Mesenchymal stem cell (in vitro differentiated cells and primary cell): Measurements from ENCODE around the gene PPP1R9B.

ENCODE experiments used
- DNase-seq: peaks from one replicate; pipeline ENCODE4 v3.0.0-alpha.2; 2013
- H2AFZ ChIP-seq: one replicate; pipeline ENCODE4 v1.6.1; 2013; ENCODE audit warnings: low read depth, mild to moderate bottlenecking, control low read depth, inconsistent platforms, low read length, moderate library complexity
- H2AK5ac ChIP-seq: 2 replicates; pipeline ENCODE4 v1.6.1; 2013; ENCODE audit warnings: low read length, moderate library complexity, mild to moderate bottlenecking, inconsistent platforms; ENCODE audit not compliant: severe bottlenecking
- H2BK120ac ChIP-seq: one replicate; pipeline ENCODE4 v1.6.1; 2013; ENCODE audit warnings: low read depth, mild to moderate bottlenecking, inconsistent platforms, low read length, moderate library complexity
- H2BK12ac ChIP-seq, 2 experiments: one replicate each; pipeline ENCODE4 v1.6.1; 2013; ENCODE audit warnings: inconsistent platforms in 2 of 2, low read length in 2 of 2, mild to moderate bottlenecking in 2 of 2, moderate library complexity in 2 of 2, control low read depth in 1 of 2
- H2BK15ac ChIP-seq: one replicate; pipeline ENCODE4 v1.6.1; 2013; ENCODE audit warnings: mild to moderate bottlenecking, low read depth, inconsistent platforms; ENCODE audit not compliant: poor library complexity, severe bottlenecking
- H2BK5ac ChIP-seq: 2 replicates; pipeline ENCODE4 v1.6.1; 2013; ENCODE audit warnings: low read depth, mild to moderate bottlenecking, low read length, control low read depth, inconsistent platforms; ENCODE audit not compliant: poor library complexity, severe bottlenecking
- H3K14ac ChIP-seq, 2 experiments: one replicate each; pipeline ENCODE4 v1.6.1; 2013; ENCODE audit warnings: inconsistent platforms in 2 of 2, low read length in 2 of 2, control low read depth in 1 of 2, mild to moderate bottlenecking in 1 of 2, moderate library complexity in 1 of 2
- H3K18ac ChIP-seq, 2 experiments: one replicate each; pipeline ENCODE4 v1.6.1; 2013; ENCODE audit warnings: inconsistent platforms in 2 of 2, low read length in 2 of 2, control low read depth in 1 of 2, low read depth in 1 of 2, mild to moderate bottlenecking in 1 of 2
- H3K23ac ChIP-seq, 2 experiments: one replicate each; pipeline ENCODE4 v1.6.1; 2013; ENCODE audit warnings: inconsistent platforms in 2 of 2, low read length in 2 of 2, mild to moderate bottlenecking in 2 of 2, moderate library complexity in 2 of 2, control low read depth in 1 of 2
- H3K27ac ChIP-seq: 2 replicates; pipeline ENCODE4 v1.5.1; 2013; ENCODE audit warnings: mild to moderate bottlenecking, moderate library complexity, low read length, control low read depth, inconsistent platforms; ENCODE audit not compliant: poor library complexity, severe bottlenecking
- H3K27me3 ChIP-seq, 2 experiments: 2 replicates each; pipeline versions ENCODE4 v1.6.1 to v1.7.0; 2013; ENCODE audit warnings: low read length in 2 of 2, mild to moderate bottlenecking in 2 of 2, moderate library complexity in 2 of 2, control low read depth in 1 of 2, inconsistent platforms in 1 of 2; ENCODE audit not compliant: control insufficient read depth in 1 of 2, insufficient read depth in 1 of 2
- H3K36me3 ChIP-seq, 2 experiments: 2 replicates each; pipeline versions ENCODE4 v1.6.1 to v1.7.0; 2013; ENCODE audit warnings: low read length in 2 of 2, control low read depth in 1 of 2, inconsistent platforms in 1 of 2, low read depth in 1 of 2, mild to moderate bottlenecking in 1 of 2; ENCODE audit not compliant: insufficient read depth in 2 of 2, control insufficient read depth in 1 of 2
- H3K4ac ChIP-seq, 2 experiments: one replicate each; pipeline ENCODE4 v1.6.1; 2013; ENCODE audit warnings: inconsistent platforms in 2 of 2, low read length in 2 of 2, mild to moderate bottlenecking in 2 of 2, moderate library complexity in 2 of 2, control low read depth in 1 of 2, low read depth in 1 of 2
- H3K4me1 ChIP-seq: 2 replicates; pipeline ENCODE4 v1.6.1; 2013; ENCODE audit warnings: low read depth, low read length, control low read depth; ENCODE audit not compliant: control insufficient read depth, insufficient read depth
- H3K4me2 ChIP-seq: 2 replicates; pipeline ENCODE4 v1.6.1; 2013; ENCODE audit warnings: low read length, mild to moderate bottlenecking, inconsistent platforms; ENCODE audit not compliant: poor library complexity, severe bottlenecking
- H3K4me3 ChIP-seq, 2 experiments: 2 replicates each; pipeline versions ENCODE4 v1.5.1 to v1.7.0; 2013; ENCODE audit warnings: low read length in 2 of 2, mild to moderate bottlenecking in 2 of 2, control low read depth in 1 of 2, low read depth in 1 of 2; ENCODE audit not compliant: insufficient read depth in 1 of 2
- H3K79me1 ChIP-seq: replicated peaks from 2 replicates; pipeline ENCODE4 v1.6.1; 2013; ENCODE audit warnings: mild to moderate bottlenecking, control low read depth, low read length, inconsistent platforms; ENCODE audit not compliant: poor library complexity, severe bottlenecking
- H3K9ac ChIP-seq: 2 replicates; pipeline ENCODE4 v1.7.0; 2013; ENCODE audit warnings: mild to moderate bottlenecking, low read length, moderate library complexity
- H3K9me3 ChIP-seq: 2 replicates; pipeline ENCODE4 v1.7.0; 2013; ENCODE audit warnings: mild to moderate bottlenecking, low read length; ENCODE audit not compliant: control insufficient read depth
- H4K8ac ChIP-seq: one replicate; pipeline ENCODE4 v1.6.1; 2013; ENCODE audit warnings: inconsistent platforms, mild to moderate bottlenecking, low read length, moderate library complexity
- H4K91ac ChIP-seq: one replicate; pipeline ENCODE4 v1.6.1; 2013; ENCODE audit warnings: mild to moderate bottlenecking, low read length, inconsistent platforms
- WGBS: methylation state at CpG from one replicate; pipeline ENCODE4 v1.1.7; 2013; ENCODE audit warnings: mixed read lengths; 5-methylcytosine and 5-hydroxymethylcytosine counted together

PPP1R9B gene

GRCh38 chr17:50097455-50097854 is 53.0 kb downstream of the PPP1R9B start:
- Histone ChIP-seq H3K4me1 (peaks cover 46% of the 10 kb centered on the region), H3K27ac (no peak overlapping the region), H3K23ac (no peak overlapping the region), H2BK5ac (no peak overlapping the region), H3K27me3 (no peaks in the 10 kb centered on the region), H3K18ac (no peak overlapping the region), H2AK5ac (no peak overlapping the region), H3K36me3 (peaks cover 20 to 33% of the 10 kb centered on the region in 2 experiments), H3K4ac (no peak overlapping the region), H3K79me1 (peaks cover 16% of the 10 kb centered on the region), H2BK12ac (no peak overlapping the region), H4K91ac (no peak overlapping the region), H3K4me3 (no peak overlapping the region), H3K9me3 (no peaks in the 10 kb centered on the region), H2BK120ac (no peak overlapping the region), H4K8ac (no peak overlapping the region), H3K4me2 (no peak overlapping the region), H3K14ac (no peak overlapping the region), H2BK15ac (no peak overlapping the region), H2AFZ (no peak overlapping the region), H3K9ac (peak overlapping the region; percentile 96)
- DNase-seq, result no peak
- 82% methylated on average over 7 of the region's 7 CpGs for WGBS

- no peak overlapping the region for H3K4ac ChIP-seq
- H2BK120ac ChIP-seq, result no peak overlapping the region
- H3K9me3 ChIP-seq, result no peaks in the 10 kb centered on the region
- H3K4me2 ChIP-seq, result no peak overlapping the region
- H2BK12ac ChIP-seq, result peak overlapping the region in 1 of 2 experiments; percentile 34
- H4K8ac ChIP-seq, result no peak overlapping the region
- peak overlapping the region; percentile 96 for H3K9ac ChIP-seq
- no peak for DNase-seq
- no peak overlapping the region for H4K91ac ChIP-seq
- no peak overlapping the region for H2BK15ac ChIP-seq
- no peaks in the 10 kb centered on the region for H3K27me3 ChIP-seq
- no peak overlapping the region for H2BK5ac ChIP-seq
- peak overlapping the region in 1 of 2 experiments; percentile 99 for H3K4me3 ChIP-seq
- peaks cover 25 to 33% of the 10 kb centered on the region in 2 experiments for H3K36me3 ChIP-seq
- no peak overlapping the region for H2AK5ac ChIP-seq
- no peak overlapping the region for H3K14ac ChIP-seq
- H3K4me1 ChIP-seq, result peaks cover 39% of the 10 kb centered on the region
- H3K18ac ChIP-seq, result no peak overlapping the region
- no peak overlapping the region for H3K23ac ChIP-seq
- H3K27ac ChIP-seq, result no peak overlapping the region
- 81% methylated on average over 3 of the region's 3 CpGs for WGBS
- peaks cover 16% of the 10 kb centered on the region for H3K79me1 ChIP-seq
- no peak overlapping the region for H2AFZ ChIP-seq
These were observed 53.7 kb downstream of the PPP1R9B start for GRCh38 chr17:50096758-50097157.

- H3K27me3 ChIP-seq, result no peaks in the 10 kb centered on the region
- H3K79me1 ChIP-seq, result peaks cover 18% of the 10 kb centered on the region
- peak overlapping the region; percentile 96 for H3K9ac ChIP-seq
- H3K9me3 ChIP-seq, result no peaks in the 10 kb centered on the region
- peak overlapping the region; percentile 85 for H3K4me2 ChIP-seq
- H2AFZ ChIP-seq, result peak overlapping the region; percentile 46
- H3K18ac ChIP-seq, result peak overlapping the region in 1 of 2 experiments; percentile 79
- no peak for DNase-seq
- H2AK5ac ChIP-seq, result peak overlapping the region; percentile 6
- peaks cover 32 to 35% of the 10 kb centered on the region in 2 experiments for H3K36me3 ChIP-seq
- H4K8ac ChIP-seq, result peak overlapping the region; percentile 29
- H3K14ac ChIP-seq, result peak overlapping the region in 1 of 2 experiments; percentile 46
- 75% methylated on average over 6 of the region's 6 CpGs for WGBS
- no peak overlapping the region for H2BK5ac ChIP-seq
- peak overlapping the region in 1 of 2 experiments; percentile 65 for H2BK12ac ChIP-seq
- no peak overlapping the region for H2BK15ac ChIP-seq
- H3K23ac ChIP-seq, result peak overlapping the region in 1 of 2 experiments; percentile 61
- H3K4me3 ChIP-seq, result peak overlapping the region; percentile 89 to 99
- peak overlapping the region; percentile 54 to 68 for H3K4ac ChIP-seq
- H4K91ac ChIP-seq, result peak overlapping the region; percentile 0
- H3K4me1 ChIP-seq, result peaks cover 35% of the 10 kb centered on the region
- H3K27ac ChIP-seq, result no peak overlapping the region
- H2BK120ac ChIP-seq, result no peak overlapping the region
These were observed 54.4 kb downstream of the PPP1R9B start for GRCh38 chr17:50096092-50096491.

GRCh38 chr17:50095626-50096037 is 54.8 kb downstream of the PPP1R9B start:
- no peak overlapping the region for H2BK5ac ChIP-seq
- peak overlapping the region in 1 of 2 experiments; percentile 64 for H3K14ac ChIP-seq
- H4K91ac ChIP-seq, result peak overlapping the region; percentile 65
- peak overlapping the region; percentile 96 for H3K9ac ChIP-seq
- H3K4ac ChIP-seq, result peak overlapping the region in 1 of 2 experiments; percentile 68
- H2BK120ac ChIP-seq, result peak overlapping the region; percentile 85
- peaks cover 35 to 36% of the 10 kb centered on the region in 2 experiments for H3K36me3 ChIP-seq
- under 1% methylated on average over 12 of the region's 12 CpGs for WGBS
- peak overlapping the region; percentile 63 to 79 for H3K18ac ChIP-seq
- H2BK15ac ChIP-seq, result peak overlapping the region; percentile 41
- no peak overlapping the region for H3K23ac ChIP-seq
- H3K27me3 ChIP-seq, result no peaks in the 10 kb centered on the region
- H3K4me2 ChIP-seq, result peak overlapping the region; percentile 85
- peak overlapping the region; percentile 89 to 99 for H3K4me3 ChIP-seq
- H4K8ac ChIP-seq, result peak overlapping the region; percentile 88
- no peak for DNase-seq
- H3K79me1 ChIP-seq, result peaks cover 18% of the 10 kb centered on the region
- peak overlapping the region; percentile 66 for H2AFZ ChIP-seq
- H2AK5ac ChIP-seq, result peak overlapping the region; percentile 62
- no peaks in the 10 kb centered on the region for H3K9me3 ChIP-seq
- peak overlapping the region in 1 of 2 experiments; percentile 65 for H2BK12ac ChIP-seq
- no peak overlapping the region for H3K27ac ChIP-seq
- peaks cover 31% of the 10 kb centered on the region for H3K4me1 ChIP-seq
